Endothelial cell of umbilical vein (primary cell): ENCODE measurements around the gene KYAT1. TPM values are rescaled to one million over a fixed set of nuclear protein-coding genes. Genes with fewer than 3 reads are reported as not detected.

Experiments
- BruUV-seq: library from RNA; stranded (reverse); fragments of 400-500 nt; replicated peaks from 2 replicates; lab custom pipeline; 2021; lab: Mats Ljungman, UMichigan
- CTCF ChIA-PET: fragments of 300-600, 350-600 bp; sonication (Branson Sonifier 250); formaldehyde crosslinking; loops from one replicate; lab custom pipeline; 2021; ENCODE audit warnings: antibody characterized with exemption, inconsistent platforms; lab: Charles Lee
- POLR2A ChIA-PET: fragments of 300-600, 350-600 bp; sonication (Branson Sonifier 250); formaldehyde crosslinking; loops from one replicate; lab custom pipeline; 2021; ENCODE audit warnings: antibody characterized with exemption, inconsistent platforms; lab: Charles Lee
- DNase-seq: peaks from one replicate; pipeline ENCODE4 v3.0.0-alpha.2; 2011; ENCODE audit warnings: low read depth, low spot score
- FAIRE-seq: peaks from 2 replicates; lab custom pipeline; 2011; peaks lifted over from hg19 to GRCh38; lab: Jason Lieb, UNC
- H2AFZ ChIP-seq: 2 replicates; pipeline ENCODE4 v1.6.0; 2012; ENCODE audit warnings: low read depth, low read length, control low read depth, inconsistent platforms
- H3K27ac ChIP-seq: 2 replicates; pipeline ENCODE4 v1.5.1; 2011; ENCODE audit warnings: low read depth, mild to moderate bottlenecking, control low read depth, low read length, moderate library complexity; ENCODE audit not compliant: insufficient read depth
- H3K27me3 ChIP-seq, 2 experiments: 2 replicates each; pipeline versions ENCODE4 v1.6.0 to v1.6.1; 2011; ENCODE audit warnings: low read length in 2 of 2, mixed read lengths in 1 of 2; ENCODE audit not compliant: control insufficient read depth in 2 of 2, insufficient read depth in 2 of 2
- H3K36me3 ChIP-seq, 2 experiments: 2 replicates in 1 of 2; 3 replicates in 1 of 2; pipeline ENCODE4 v1.5.1; 2011; ENCODE audit warnings: low read length in 2 of 2, mild to moderate bottlenecking in 1 of 2, moderate library complexity in 1 of 2; ENCODE audit not compliant: control insufficient read depth in 2 of 2, insufficient read depth in 2 of 2; ENCODE audit errors: extremely low read depth in 1 of 2
- H3K4me1 ChIP-seq: 3 replicates; pipeline ENCODE4 v1.5.1; 2011; ENCODE audit warnings: mild to moderate bottlenecking, low read length; ENCODE audit not compliant: control insufficient read depth, insufficient read depth; ENCODE audit errors: extremely low read depth
- H3K4me2 ChIP-seq: 2 replicates; pipeline ENCODE4 v1.6.1; 2011; ENCODE audit warnings: low read length, control low read depth, mixed read lengths; ENCODE audit not compliant: insufficient read depth
- H3K4me3 ChIP-seq, 3 experiments: fragments of 200-600 bp in 1 of 3; sonication (generic), shearing (Covaris generic) in 1 of 3; replicated peaks in 1 of 3; 2 replicates each; pipeline ENCODE4 v1.5.1; 2011 to 2016; ENCODE audit warnings: control low read depth in 3 of 3, low read length in 3 of 3, mild to moderate bottlenecking in 2 of 3, inconsistent platforms in 1 of 3, low read depth in 1 of 3, moderate library complexity in 1 of 3; ENCODE audit not compliant: insufficient read depth in 1 of 3
- H3K79me2 ChIP-seq: 2 replicates; pipeline ENCODE4 v1.6.0; 2012; ENCODE audit warnings: low read length, inconsistent platforms; ENCODE audit not compliant: control insufficient read depth, insufficient read depth
- H3K9ac ChIP-seq: replicated peaks from 2 replicates; pipeline ENCODE3; 2011; ENCODE audit warnings: low read length, control low read depth; ENCODE audit not compliant: insufficient read depth; ENCODE audit errors: extremely low read depth
- H3K9me1 ChIP-seq: replicated peaks from 3 replicates; pipeline ENCODE4 v1.6.0; 2011; ENCODE audit warnings: mild to moderate bottlenecking, low read length; ENCODE audit not compliant: control insufficient read depth, insufficient read depth; ENCODE audit errors: extremely low read depth
- H3K9me3 ChIP-seq: replicated peaks from 2 replicates; pipeline ENCODE4 v1.5.1; 2012; ENCODE audit warnings: low read length, inconsistent platforms; ENCODE audit not compliant: control insufficient read depth, insufficient read depth
- H4K20me1 ChIP-seq: replicated peaks from 2 replicates; pipeline ENCODE3; 2011; ENCODE audit warnings: mild to moderate bottlenecking, low read length; ENCODE audit not compliant: control insufficient read depth, insufficient read depth; ENCODE audit errors: extremely low read depth
- CTCF ChIP-seq, 2 donors: IDR thresholded peaks; 1 replicate in 1 of 2; 2 replicates in 1 of 2; pipeline ENCODE4 v1.5.1; 2011; ENCODE audit warnings: low read length in 2 of 2, mild to moderate bottlenecking in 2 of 2, moderate library complexity in 2 of 2, control low read depth in 1 of 2, inconsistent platforms in 1 of 2, low read depth in 1 of 2; ENCODE audit not compliant: insufficient read depth in 1 of 2; ENCODE audit errors: extremely low read depth in 1 of 2
- EZH2 ChIP-seq: IDR thresholded peaks from 2 replicates; pipeline ENCODE4 v1.6.1; 2012; ENCODE audit warnings: borderline replicate concordance, low read depth, mild to moderate bottlenecking, moderate library complexity, low read length, inconsistent platforms; ENCODE audit not compliant: severe bottlenecking
- FOS ChIP-seq: IDR thresholded peaks from 2 replicates; pipeline ENCODE4 v1.6.1; 2011; ENCODE audit warnings: mild to moderate bottlenecking, low read length, moderate library complexity, borderline replicate concordance; ENCODE audit not compliant: insufficient read depth
- JUN ChIP-seq: IDR thresholded peaks from 2 replicates; pipeline ENCODE4 v1.6.1; 2011; ENCODE audit warnings: borderline replicate concordance, low read depth; ENCODE audit not compliant: insufficient read length, insufficient read depth
- MAX ChIP-seq: IDR thresholded peaks from 2 replicates; pipeline ENCODE4 v1.6.1; 2011; ENCODE audit not compliant: insufficient read depth, insufficient read length
- MYC ChIP-seq: IDR thresholded peaks from one replicate; pipeline ENCODE4 v1.6.1; 2011; ENCODE audit warnings: mild to moderate bottlenecking, low read depth, low read length
- POLR2A ChIP-seq: IDR thresholded peaks from 2 replicates; pipeline ENCODE4 v1.6.1; 2012; ENCODE audit warnings: low read depth, mild to moderate bottlenecking, control low read depth, low read length
- POLR2AphosphoS5 ChIP-seq: IDR thresholded peaks from 2 replicates; pipeline ENCODE4 v1.6.1; 2012; ENCODE audit warnings: low read depth, mild to moderate bottlenecking, control low read depth, low read length, moderate library complexity; ENCODE audit not compliant: insufficient read depth
- dilution Hi-C: fragments of 300-500 bp; cut with MboI; formaldehyde crosslinking; loops from one replicate; pipeline ENCODE4 v1.15.0; 2019; ENCODE audit warnings: low sequenced_read_pairs; ENCODE audit not compliant: extremely low pct_ligation_motif_present
- intact Hi-C: fragments of 100-400 bp; cut with micrococcal nuclease; formaldehyde crosslinking; loops from one replicate; pipeline ENCODE4 v1.10.0; 2022
- polyA plus RNA-seq, 4 experiments: library from polyadenylated mRNA; depleted of rRNA in 3 of 4; stranded (reverse) in 3 of 4; unstranded in 1 of 4; fragments of >200 nt; gene quantifications; 2 replicates each; pipeline versions ENCODE4 v1.2.1 to v1.2.3, GENCODE V29; 2011 to 2012; ENCODE audit warnings: missing spikeins in 1 of 4
- total RNA-seq: library from RNA; stranded (reverse); gene quantifications from 2 replicates; pipeline ENCODE4 v1.2.3, GENCODE V29; 2021

The KYAT1 gene
- total and polyA plus RNA-seq, 2 donors (not counting 3 experiments of a cell fraction or from before 2014, with no cell fraction given), result 7.2 to 9.6 TPM

DNA sequence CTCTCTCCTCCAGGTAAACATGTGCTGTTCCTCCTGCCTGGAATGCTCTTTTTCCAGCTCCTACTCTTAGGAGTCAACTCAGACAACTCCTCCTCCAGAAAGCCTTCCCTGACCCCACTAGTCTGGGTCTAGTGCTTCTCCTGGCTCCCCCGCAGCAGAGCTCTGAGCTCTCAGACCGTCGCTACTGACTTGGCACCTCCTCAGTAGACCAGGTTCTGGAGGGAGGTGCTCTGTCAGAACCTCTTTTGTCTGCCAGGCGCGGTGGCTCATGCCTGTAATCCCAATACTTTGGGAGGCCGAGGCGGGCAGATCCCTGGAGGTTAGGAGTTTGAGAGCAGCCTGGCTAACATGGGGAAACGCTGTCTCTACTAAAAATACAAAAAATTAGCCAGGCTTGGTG, 3.6 kb upstream of the KYAT1 start:
- peak overlapping the region; percentile 75 for H3K27ac ChIP-seq
- no peaks in the 10 kb centered on the region for H3K9me3 ChIP-seq
- H2AFZ ChIP-seq, result no peak overlapping the region
- BruUV-seq, result no TSS peak
- no peaks in the 10 kb centered on the region for H3K9me1 ChIP-seq
- H3K4me2 ChIP-seq, result no peak overlapping the region
- CTCF ChIA-PET, result no interaction called here
- H3K9ac ChIP-seq, result no peak overlapping the region
- peaks cover 80% of the 10 kb centered on the region for H3K79me2 ChIP-seq
- no peak overlapping the region for H3K4me3 ChIP-seq
- no peaks in the 10 kb centered on the region for H3K27me3 ChIP-seq
- FAIRE-seq, result no peak
- H3K36me3 ChIP-seq, result peaks cover 8 to 12% of the 10 kb centered on the region in 2 experiments
- no peaks in the 10 kb centered on the region for H4K20me1 ChIP-seq
- no peak for DNase-seq
- TF ChIP-seq FOS (no peak), JUN (no peak), POLR2AphosphoS5 (no peak), POLR2A (no peak), MYC (no peak), CTCF (IDR thresholded peaks at IDR 0.05; ENCODE audit: extremely low read depth in 1 of 2, insufficient read depth in 1 of 2, low read depth in 1 of 2, low read length in 2 of 2) (no peak), MAX (no peak), EZH2 (no peak)
- intact Hi-C loops, result no loop called here
- POLR2A ChIA-PET, result no interaction called here
- dilution Hi-C loops, result no loop called here
- peaks cover 59% of the 10 kb centered on the region for H3K4me1 ChIP-seq
